22Rv1 (cell line): ENCODE data around the gene TAP1.

Experiments used
- CTCF ChIP-seq: fragments of 450-650 bp; IDR thresholded peaks from 2 replicates; pipeline ENCODE4 v1.5.1; 2017; ENCODE audit warnings: mild to moderate bottlenecking
- ZFX ChIP-seq: fragments of 450-650 bp; IDR thresholded peaks from 2 replicates; pipeline ENCODE4 v1.6.1; 2017; ENCODE audit warnings: antibody characterized with exemption, borderline replicate concordance

GRCh38 chr6:32836873-32837272 is 16.6 kb downstream of the TAP1 start:
- no peak for TF ChIP-seq CTCF
- no peak for TF ChIP-seq ZFX
